ENCODE results near the gene PNLIPRP1. TPM values are rescaled to one million over a fixed set of nuclear protein-coding genes. Genes with fewer than 3 reads are reported as not detected.

PNLIPRP1 gene
- total and polyA plus RNA-seq, 4 donors = 0.94 to 1.5 (median 1.2) TPM

- peaks cover 10% of the 10 kb centered on the region for H3K9me3 ChIP-seq (ENCODE audit: control insufficient read depth, low read length)
- ATAC-seq (ENCODE audit: low FRiP score) (no peak), DNase-seq (no peak)
- H3K27ac ChIP-seq (ENCODE audit: low read depth in 1 of 2, low read length in 2 of 2) = no peak overlapping the region
- H3K36me3 ChIP-seq (ENCODE audit: control insufficient read depth in 1 of 2, insufficient read depth in 2 of 2, low read length in 1 of 2) = no peaks in the 10 kb centered on the region
- no peaks in the 10 kb centered on the region for H3K27me3 ChIP-seq (ENCODE audit: control insufficient read depth in 1 of 2, insufficient read depth in 2 of 2, low read length in 1 of 2)
- H3K4me1 ChIP-seq (ENCODE audit: control insufficient read depth in 1 of 2, insufficient read depth in 2 of 2, low read length in 2 of 2) = no peaks in the 10 kb centered on the region
- 41 to 43% methylated on average over 41 of the region's 41 CpGs for WGBS, 2 donors
- intact Hi-C loops (cut with DNase I) = no loop called here
- H3K4me3 ChIP-seq (ENCODE audit: low read length in 2 of 2) = no peak overlapping the region
Observed at GRCh38 chr10:116608686-116609594, 18.2 kb downstream of the PNLIPRP1 start.

GRCh38 chr10:116610443-116611152 lies 19.8 kb downstream of the PNLIPRP1 start:
- Histone ChIP-seq H3K36me3 (ENCODE audit: control insufficient read depth in 1 of 2, insufficient read depth in 2 of 2, low read length in 1 of 2) (no peaks in the 10 kb centered on the region), H3K9me3 (ENCODE audit: control insufficient read depth, low read length) (peaks cover 10% of the 10 kb centered on the region), H3K4me3 (ENCODE audit: low read length in 2 of 2) (no peak overlapping the region), H3K4me1 (ENCODE audit: control insufficient read depth in 1 of 2, insufficient read depth in 2 of 2, low read length in 2 of 2) (no peaks in the 10 kb centered on the region), H3K27me3 (ENCODE audit: control insufficient read depth in 1 of 2, insufficient read depth in 2 of 2, low read length in 1 of 2) (no peaks in the 10 kb centered on the region), H3K27ac (ENCODE audit: low read depth in 1 of 2, low read length in 2 of 2) (no peak overlapping the region)
- WGBS, 2 donors = 96 to 98% methylated on average over 13 of the region's 13 CpGs
- DNase-seq = no peak
- intact Hi-C loops (cut with DNase I) = no loop called here
- no peak for ATAC-seq (ENCODE audit: low FRiP score)

- ATAC-seq (ENCODE audit: low FRiP score) = no peak
- DNase-seq = no peak
- no peak overlapping the region for H3K4me3 ChIP-seq (ENCODE audit: low read length in 2 of 2)
- no peaks in the 10 kb centered on the region for H3K4me1 ChIP-seq (ENCODE audit: control insufficient read depth in 1 of 2, insufficient read depth in 2 of 2, low read length in 2 of 2)
- no peaks in the 10 kb centered on the region for H3K36me3 ChIP-seq (ENCODE audit: control insufficient read depth in 1 of 2, insufficient read depth in 2 of 2, low read length in 1 of 2)
- intact Hi-C loops (cut with DNase I) = no loop called here
- WGBS, 2 donors = 78 to 83% methylated on average over 3 of the region's 3 CpGs
- H3K9me3 ChIP-seq (ENCODE audit: control insufficient read depth, low read length) = peaks cover 10% of the 10 kb centered on the region
- no peak overlapping the region for H3K27ac ChIP-seq (ENCODE audit: low read depth in 1 of 2, low read length in 2 of 2)
- no peaks in the 10 kb centered on the region for H3K27me3 ChIP-seq (ENCODE audit: control insufficient read depth in 1 of 2, insufficient read depth in 2 of 2, low read length in 1 of 2)
Observed at GRCh38 chr10:116611153-116611545, 20.4 kb downstream of the PNLIPRP1 start.

GRCh38 chr10:116612107-116612769 lies 21.5 kb downstream of the PNLIPRP1 start:
- 91% methylated on average over 8 of the region's 8 CpGs for WGBS, 2 donors
- intact Hi-C loops (cut with DNase I) = no loop called here
- Histone ChIP-seq H3K4me3 (ENCODE audit: low read length in 2 of 2) (no peak overlapping the region), H3K27me3 (ENCODE audit: control insufficient read depth in 1 of 2, insufficient read depth in 2 of 2, low read length in 1 of 2) (no peaks in the 10 kb centered on the region), H3K4me1 (ENCODE audit: control insufficient read depth in 1 of 2, insufficient read depth in 2 of 2, low read length in 2 of 2) (no peaks in the 10 kb centered on the region), H3K27ac (ENCODE audit: low read depth in 1 of 2, low read length in 2 of 2) (no peak overlapping the region), H3K9me3 (ENCODE audit: control insufficient read depth, low read length) (peaks cover 10% of the 10 kb centered on the region), H3K36me3 (ENCODE audit: control insufficient read depth in 1 of 2, insufficient read depth in 2 of 2, low read length in 1 of 2) (no peaks in the 10 kb centered on the region)
- ATAC-seq (ENCODE audit: low FRiP score) (no peak), DNase-seq (no peak)

GRCh38 chr10:116613471-116613870 lies 22.7 kb downstream of the PNLIPRP1 start:
- intact Hi-C loops (cut with DNase I) = no loop called here
- no peak overlapping the region for H3K27ac ChIP-seq (ENCODE audit: low read depth in 1 of 2, low read length in 2 of 2)
- H3K9me3 ChIP-seq (ENCODE audit: control insufficient read depth, low read length) = peaks cover 10% of the 10 kb centered on the region
- H3K4me1 ChIP-seq (ENCODE audit: control insufficient read depth in 1 of 2, insufficient read depth in 2 of 2, low read length in 2 of 2) = no peaks in the 10 kb centered on the region
- no peaks in the 10 kb centered on the region for H3K27me3 ChIP-seq (ENCODE audit: control insufficient read depth in 1 of 2, insufficient read depth in 2 of 2, low read length in 1 of 2)
- ATAC-seq (ENCODE audit: low FRiP score) (no peak), DNase-seq (no peak)
- WGBS, 2 donors = 71 to 76% methylated on average over 2 of the region's 2 CpGs
- no peaks in the 10 kb centered on the region for H3K36me3 ChIP-seq (ENCODE audit: control insufficient read depth in 1 of 2, insufficient read depth in 2 of 2, low read length in 1 of 2)
- H3K4me3 ChIP-seq (ENCODE audit: low read length in 2 of 2) = no peak overlapping the region

- DNase-seq = no peak
- H3K4me1 ChIP-seq (ENCODE audit: control insufficient read depth in 1 of 2, insufficient read depth in 2 of 2, low read length in 2 of 2) = no peaks in the 10 kb centered on the region
- H3K9me3 ChIP-seq (ENCODE audit: control insufficient read depth, low read length) = peaks cover 10% of the 10 kb centered on the region
- 52 to 54% methylated on average over 2 of the region's 2 CpGs for WGBS, 2 donors
- no peak for ATAC-seq (ENCODE audit: low FRiP score)
- H3K27me3 ChIP-seq (ENCODE audit: control insufficient read depth in 1 of 2, insufficient read depth in 2 of 2, low read length in 1 of 2) = no peaks in the 10 kb centered on the region
- H3K4me3 ChIP-seq (ENCODE audit: low read length in 2 of 2) = no peak overlapping the region
- intact Hi-C loops (cut with DNase I) = no loop called here
- H3K27ac ChIP-seq (ENCODE audit: low read depth in 1 of 2, low read length in 2 of 2) = no peak overlapping the region
- no peaks in the 10 kb centered on the region for H3K36me3 ChIP-seq (ENCODE audit: control insufficient read depth in 1 of 2, insufficient read depth in 2 of 2, low read length in 1 of 2)
Observed at GRCh38 chr10:116614796-116615195, 24.0 kb downstream of the PNLIPRP1 start.

GRCh38 chr10:116615199-116615776 lies 24.5 kb downstream of the PNLIPRP1 start:
- peak; percentile 6 for ATAC-seq (ENCODE audit: low FRiP score)
- H3K36me3 ChIP-seq (ENCODE audit: control insufficient read depth in 1 of 2, insufficient read depth in 2 of 2, low read length in 1 of 2) = no peaks in the 10 kb centered on the region
- H3K4me3 ChIP-seq (ENCODE audit: low read length in 2 of 2) = no peak overlapping the region
- 90% methylated on average over 3 of the region's 3 CpGs for WGBS, 2 donors
- H3K27me3 ChIP-seq (ENCODE audit: control insufficient read depth in 1 of 2, insufficient read depth in 2 of 2, low read length in 1 of 2) = no peaks in the 10 kb centered on the region
- H3K9me3 ChIP-seq (ENCODE audit: control insufficient read depth, low read length) = peaks cover 8% of the 10 kb centered on the region
- no peak for DNase-seq
- H3K27ac ChIP-seq (ENCODE audit: low read depth in 1 of 2, low read length in 2 of 2) = no peak overlapping the region
- intact Hi-C loops (cut with DNase I) = no loop called here
- H3K4me1 ChIP-seq (ENCODE audit: control insufficient read depth in 1 of 2, insufficient read depth in 2 of 2, low read length in 2 of 2) = no peaks in the 10 kb centered on the region

Measured in aorta (tissue), 5 donors.